Measurements from ENCODE around the gene DLST.

DNA sequence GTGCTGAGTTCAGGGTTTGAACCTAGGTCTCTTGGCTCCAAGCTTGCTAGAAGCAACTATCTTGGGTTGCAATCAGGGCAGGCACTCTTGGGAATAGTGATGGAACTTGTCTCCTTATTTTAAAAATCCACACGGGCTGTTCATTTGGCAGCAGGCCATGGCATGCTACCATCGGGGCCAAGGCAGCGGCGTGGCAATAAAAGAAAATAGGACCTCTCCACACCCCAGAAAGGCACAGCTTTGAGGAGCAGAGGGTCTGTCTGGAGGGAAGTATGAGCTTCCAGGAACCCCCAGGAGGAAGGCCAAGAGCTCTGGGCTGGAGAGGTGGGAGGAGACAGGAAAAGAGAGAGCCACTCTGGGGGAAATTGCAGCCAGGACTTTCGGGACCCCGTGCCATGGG, 26.0 kb downstream of the DLST start:
- TF ChIP-seq, protein P1, sequence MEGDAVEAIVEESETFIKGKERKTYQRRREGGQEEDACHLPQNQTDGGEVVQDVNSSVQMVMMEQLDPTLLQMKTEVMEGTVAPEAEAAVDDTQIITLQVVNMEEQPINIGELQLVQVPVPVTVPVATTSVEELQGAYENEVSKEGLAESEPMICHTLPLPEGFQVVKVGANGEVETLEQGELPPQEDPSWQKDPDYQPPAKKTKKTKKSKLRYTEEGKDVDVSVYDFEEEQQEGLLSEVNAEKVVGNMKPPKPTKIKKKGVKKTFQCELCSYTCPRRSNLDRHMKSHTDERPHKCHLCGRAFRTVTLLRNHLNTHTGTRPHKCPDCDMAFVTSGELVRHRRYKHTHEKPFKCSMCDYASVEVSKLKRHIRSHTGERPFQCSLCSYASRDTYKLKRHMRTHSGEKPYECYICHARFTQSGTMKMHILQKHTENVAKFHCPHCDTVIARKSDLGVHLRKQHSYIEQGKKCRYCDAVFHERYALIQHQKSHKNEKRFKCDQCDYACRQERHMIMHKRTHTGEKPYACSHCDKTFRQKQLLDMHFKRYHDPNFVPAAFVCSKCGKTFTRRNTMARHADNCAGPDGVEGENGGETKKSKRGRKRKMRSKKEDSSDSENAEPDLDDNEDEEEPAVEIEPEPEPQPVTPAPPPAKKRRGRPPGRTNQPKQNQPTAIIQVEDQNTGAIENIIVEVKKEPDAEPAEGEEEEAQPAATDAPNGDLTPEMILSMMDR (IDR thresholded peaks at IDR 0.05), result no peak
- TF ChIP-seq POLR2A (IDR thresholded peaks at IDR 0.05), result no peak
